ENCODE data around the gene RANBP9. TPM values are rescaled to one million over a fixed set of nuclear protein-coding genes. Genes with fewer than 3 reads are reported as not detected.

The RANBP9 gene
- total RNA-seq, 1 donor from 2014 or later, result 50.2 TPM

DNA sequence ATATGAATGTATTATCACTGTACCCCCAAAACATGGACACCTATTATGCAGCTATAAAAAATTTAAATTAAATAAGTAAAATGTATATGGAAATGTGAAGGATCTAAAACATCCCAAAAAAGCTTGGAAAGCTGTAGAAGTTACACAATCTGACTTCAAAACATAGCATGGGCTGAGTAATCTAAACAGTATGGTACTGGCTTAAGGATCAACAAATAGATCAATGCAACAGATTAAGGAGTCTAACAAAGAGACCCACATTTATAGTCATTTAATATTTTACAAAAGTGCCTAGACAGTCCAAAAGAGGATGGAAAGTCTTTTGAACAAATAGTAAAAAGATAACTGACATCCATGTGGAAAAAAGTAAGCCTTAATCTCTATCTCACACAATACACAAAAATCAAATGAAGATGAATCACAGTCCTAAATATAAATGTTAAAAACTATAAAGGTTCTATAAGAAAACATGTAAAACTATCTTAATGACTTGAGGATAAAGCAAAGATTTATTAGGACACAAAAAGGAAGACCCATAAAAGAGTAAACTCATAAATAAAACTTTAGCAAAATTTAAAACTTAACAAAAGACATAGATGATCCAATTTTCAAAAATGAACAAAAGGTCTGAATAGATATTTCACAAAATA lies 46.8 kb downstream of the RANBP9 start:
- H3K4me1 Mint-ChIP-seq (ENCODE audit: low read depth, unreplicated experiment), result peaks cover 11% of the 10 kb centered on the region
- no peaks in the 10 kb centered on the region for H3K36me3 Mint-ChIP-seq (ENCODE audit: unreplicated experiment)
- no peak for DNase-seq
- H3K27me3 Mint-ChIP-seq (ENCODE audit: unreplicated experiment), result no peaks in the 10 kb centered on the region
- no peak overlapping the region for H3K4me3 Mint-ChIP-seq (ENCODE audit: unreplicated experiment)
- no peaks in the 10 kb centered on the region for H3K9me3 Mint-ChIP-seq (ENCODE audit: unreplicated experiment)
- TF ChIP-seq CTCF (IDR thresholded peaks at IDR 0.05; ENCODE audit: partially characterized antibody, unreplicated experiment), result no peak
- H3K27ac Mint-ChIP-seq (ENCODE audit: unreplicated experiment), result no peak overlapping the region

DNA sequence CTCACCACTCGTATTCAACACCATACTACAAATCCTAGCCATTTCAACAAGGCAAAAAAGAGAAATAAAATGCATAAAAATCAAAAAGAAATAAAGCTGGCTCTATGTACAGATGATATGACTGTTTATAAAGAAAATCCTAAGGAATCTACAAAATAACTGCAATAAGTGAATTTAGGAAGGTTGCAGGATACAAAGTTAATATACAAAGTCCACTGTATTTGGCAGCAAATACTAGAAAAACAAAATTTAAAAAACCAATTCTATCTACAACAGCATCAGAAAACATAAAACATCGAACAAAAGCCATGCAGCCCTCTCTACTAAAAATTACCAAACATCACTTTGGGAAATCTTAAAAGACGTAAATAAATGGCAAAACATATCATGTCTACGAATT lies 47.6 kb downstream of the RANBP9 start:
- H3K27ac Mint-ChIP-seq (ENCODE audit: unreplicated experiment), result no peak overlapping the region
- H3K4me3 Mint-ChIP-seq (ENCODE audit: unreplicated experiment), result no peak overlapping the region
- TF ChIP-seq CTCF (IDR thresholded peaks at IDR 0.05; ENCODE audit: partially characterized antibody, unreplicated experiment), result no peak
- H3K27me3 Mint-ChIP-seq (ENCODE audit: unreplicated experiment), result no peaks in the 10 kb centered on the region
- H3K36me3 Mint-ChIP-seq (ENCODE audit: unreplicated experiment), result no peaks in the 10 kb centered on the region
- DNase-seq, result no peak
- H3K4me1 Mint-ChIP-seq (ENCODE audit: low read depth, unreplicated experiment), result peaks cover 15% of the 10 kb centered on the region
- H3K9me3 Mint-ChIP-seq (ENCODE audit: unreplicated experiment), result no peaks in the 10 kb centered on the region

DNA sequence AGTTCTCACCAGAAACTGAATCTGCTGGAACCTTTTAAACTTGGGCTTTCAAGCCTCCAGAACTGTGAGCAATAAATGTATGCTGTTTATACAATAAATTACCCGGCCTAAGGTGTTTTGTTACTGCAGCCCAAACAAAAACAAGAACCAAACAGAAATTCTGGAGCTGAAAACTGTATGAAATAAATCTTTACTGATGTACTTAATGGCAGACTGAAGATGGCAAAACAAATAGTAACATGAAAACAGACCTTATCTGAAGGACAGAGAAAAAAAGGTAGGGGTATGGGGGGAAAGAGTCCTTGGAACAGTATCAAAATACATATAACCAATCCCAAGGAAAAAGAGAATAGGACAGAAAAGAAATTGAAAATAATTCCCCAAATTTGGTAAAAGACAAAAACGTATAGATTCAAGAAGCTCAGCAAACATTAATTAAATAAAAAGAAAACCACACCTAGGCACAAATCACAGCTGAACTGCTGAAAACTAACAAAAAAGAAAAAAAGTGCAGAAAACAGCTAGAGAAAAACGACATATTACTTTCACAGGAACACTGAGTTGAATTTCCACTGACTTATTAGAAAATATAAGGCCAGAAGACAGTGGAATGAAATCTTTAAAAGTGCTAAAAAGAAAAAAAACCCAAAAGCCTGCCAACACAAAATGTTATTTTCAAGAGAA lies 48.8 kb downstream of the RANBP9 start:
- DNase-seq, result no peak
- TF ChIP-seq CTCF (IDR thresholded peaks at IDR 0.05; ENCODE audit: partially characterized antibody, unreplicated experiment), result no peak
- H3K4me1 Mint-ChIP-seq (ENCODE audit: low read depth, unreplicated experiment), result peaks cover 16% of the 10 kb centered on the region
- H3K36me3 Mint-ChIP-seq (ENCODE audit: unreplicated experiment), result no peaks in the 10 kb centered on the region
- no peak overlapping the region for H3K4me3 Mint-ChIP-seq (ENCODE audit: unreplicated experiment)
- H3K27ac Mint-ChIP-seq (ENCODE audit: unreplicated experiment), result no peak overlapping the region
- no peaks in the 10 kb centered on the region for H3K9me3 Mint-ChIP-seq (ENCODE audit: unreplicated experiment)
- H3K27me3 Mint-ChIP-seq (ENCODE audit: unreplicated experiment), result no peaks in the 10 kb centered on the region

- Mint-ChIP-seq H3K4me3 (ENCODE audit: unreplicated experiment) (no peak overlapping the region), H3K27ac (ENCODE audit: unreplicated experiment) (no peak overlapping the region), H3K27me3 (ENCODE audit: unreplicated experiment) (no peaks in the 10 kb centered on the region), H3K4me1 (ENCODE audit: low read depth, unreplicated experiment) (peaks cover 16% of the 10 kb centered on the region), H3K36me3 (ENCODE audit: unreplicated experiment) (no peaks in the 10 kb centered on the region), H3K9me3 (ENCODE audit: unreplicated experiment) (no peaks in the 10 kb centered on the region)
- no peak for DNase-seq
- no peak for TF ChIP-seq CTCF (IDR thresholded peaks at IDR 0.05; ENCODE audit: partially characterized antibody, unreplicated experiment)
Observed at GRCh38 chr6:13661647-13662046, 50.0 kb downstream of the RANBP9 start.

DNA sequence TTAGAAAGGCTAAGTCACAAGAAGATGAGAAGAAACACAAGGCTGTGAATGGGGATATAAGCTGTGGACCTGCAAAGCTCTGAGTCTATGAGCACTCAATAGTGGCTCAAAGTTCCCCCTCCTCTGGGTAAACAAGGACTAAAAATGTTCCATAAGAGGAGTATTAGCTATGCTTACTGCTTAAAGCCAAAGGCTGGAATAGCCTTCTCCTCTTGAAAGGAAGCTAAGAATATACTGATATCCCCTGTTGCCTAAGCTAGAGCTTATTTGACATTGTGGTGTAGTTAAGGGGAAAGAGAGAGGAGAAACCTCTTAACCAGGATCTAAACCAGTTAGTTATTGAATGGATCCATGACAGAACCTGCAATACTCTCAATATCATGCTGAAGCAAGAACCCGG lies 50.7 kb downstream of the RANBP9 start:
- Mint-ChIP-seq H3K27ac (ENCODE audit: unreplicated experiment) (no peak overlapping the region), H3K9me3 (ENCODE audit: unreplicated experiment) (no peaks in the 10 kb centered on the region), H3K4me1 (ENCODE audit: low read depth, unreplicated experiment) (peaks cover 15% of the 10 kb centered on the region)

More for the DNA sequence above, 50.7 kb downstream of the RANBP9 start:
- Mint-ChIP-seq H3K27me3 (ENCODE audit: unreplicated experiment) (no peaks in the 10 kb centered on the region), H3K36me3 (ENCODE audit: unreplicated experiment) (no peaks in the 10 kb centered on the region), H3K4me3 (ENCODE audit: unreplicated experiment) (no peak overlapping the region)
- DNase-seq, result no peak
- no peak for TF ChIP-seq CTCF (IDR thresholded peaks at IDR 0.05; ENCODE audit: partially characterized antibody, unreplicated experiment)

Measured in glutamatergic neuron (in vitro differentiated cells).